HG02852 (cell line): ENCODE measurements around the gene ASB15.

ENCODE experiments used
- ATAC-seq: cut with Tn5 transposase; IDR thresholded peaks from one replicate; pipeline ENCODE4 v1.9.1; 2021; ENCODE audit warnings: mild to moderate bottlenecking, moderate library complexity; ENCODE audit not compliant: unreplicated experiment

The ASB15 gene

GRCh38 chr7:123594813-123595241 is 6.8 kb upstream of the ASB15 start:
- ATAC-seq: no peak

GRCh38 chr7:123598657-123599056 is 3.0 kb upstream of the ASB15 start:
- no peak for ATAC-seq

GRCh38 chr7:123599766-123600165 is 1.9 kb upstream of the ASB15 start:
- no peak for ATAC-seq

- no peak for ATAC-seq
Measured at GRCh38 chr7:123600876-123601275, 745 bp upstream of the ASB15 start.

- ATAC-seq: no peak
Measured at GRCh38 chr7:123602648-123603047, 1.0 kb downstream of the ASB15 start.

GRCh38 chr7:123604739-123605138 is 3.1 kb downstream of the ASB15 start:
- no peak for ATAC-seq

GRCh38 chr7:123607423-123607975 is 5.9 kb downstream of the ASB15 start:
- no peak for ATAC-seq

GRCh38 chr7:123608991-123609882 is 7.6 kb downstream of the ASB15 start:
- ATAC-seq: no peak

GRCh38 chr7:123609883-123610239 is 8.2 kb downstream of the ASB15 start:
- no peak for ATAC-seq

GRCh38 chr7:123612024-123612423 is 10.4 kb downstream of the ASB15 start:
- ATAC-seq: no peak

GRCh38 chr7:123615344-123615743 is 13.7 kb downstream of the ASB15 start:
- ATAC-seq: no peak

- no peak for ATAC-seq
Measured at GRCh38 chr7:123616223-123616622, 14.6 kb downstream of the ASB15 start.

- no peak for ATAC-seq
Measured at GRCh38 chr7:123621707-123622106, 20.1 kb downstream of the ASB15 start.

GRCh38 chr7:123622660-123623386 is 21.2 kb downstream of the ASB15 start:
- no peak for ATAC-seq

GRCh38 chr7:123624527-123625183 is 23.0 kb downstream of the ASB15 start:
- ATAC-seq: peak; percentile 97

- ATAC-seq: no peak
Measured at GRCh38 chr7:123625254-123625653, 23.6 kb downstream of the ASB15 start.

GRCh38 chr7:123627851-123628250 is 26.2 kb downstream of the ASB15 start:
- no peak for ATAC-seq

- ATAC-seq: no peak
Measured at GRCh38 chr7:123628829-123629228, 27.2 kb downstream of the ASB15 start.

- no peak for ATAC-seq
Measured at GRCh38 chr7:123629281-123629680, 27.7 kb downstream of the ASB15 start.

- ATAC-seq: no peak
Measured at GRCh38 chr7:123632808-123633207, 31.2 kb downstream of the ASB15 start.

- no peak for ATAC-seq
Measured at GRCh38 chr7:123633553-123633952, 31.9 kb downstream of the ASB15 start.
